ENCODE data around the gene MMP24.

Gene MMP24

DNA sequence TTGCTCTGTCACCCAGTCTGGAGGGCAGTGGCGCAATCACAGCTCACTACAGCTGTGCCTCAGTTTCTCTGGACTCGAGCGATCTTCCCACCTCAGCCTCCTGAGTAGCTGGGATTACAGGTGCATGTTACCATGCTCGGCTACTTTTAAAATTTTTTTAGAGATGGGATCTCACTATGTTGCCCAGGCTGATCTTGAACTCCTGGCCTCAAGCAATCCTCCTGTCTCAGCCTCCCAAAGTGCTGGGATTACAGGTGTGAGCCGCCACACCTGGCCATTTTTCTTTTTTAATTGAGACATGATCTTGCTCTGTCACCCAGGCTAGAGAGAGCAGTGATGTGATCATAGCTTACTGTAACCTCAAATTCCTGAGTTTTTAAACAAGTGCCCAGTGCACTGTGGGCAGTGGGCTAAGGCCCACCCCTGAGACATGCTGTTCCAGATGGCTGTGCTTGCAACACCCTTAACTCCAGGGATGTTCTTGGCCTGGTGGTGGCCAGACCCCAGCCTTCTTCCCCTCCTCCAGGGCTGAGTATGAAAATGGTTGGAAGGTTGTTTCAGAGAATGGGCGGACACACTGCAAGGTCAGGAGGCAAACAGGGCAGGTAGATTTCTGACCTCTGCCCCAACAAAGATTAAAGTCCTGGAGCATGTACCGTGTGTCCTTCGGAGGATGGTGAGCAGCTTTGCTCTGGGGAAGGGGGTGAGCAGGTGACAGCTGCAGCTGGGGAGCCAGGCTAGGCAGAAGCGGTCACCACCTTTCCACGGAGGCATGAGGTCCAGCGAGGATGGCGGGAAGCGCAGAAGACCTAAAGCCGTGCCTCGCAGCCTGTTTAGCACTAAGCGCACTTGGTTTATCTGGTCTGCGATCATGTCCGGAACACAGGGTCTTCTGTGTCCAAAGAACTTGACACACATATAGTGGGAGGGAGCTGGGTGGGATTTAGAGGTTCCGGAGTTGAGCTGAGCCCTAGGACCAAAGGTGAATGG lies 67.1 kb downstream of the MMP24 start:
- DNase-seq (ENCODE audit: low spot score), result no peak

DNA sequence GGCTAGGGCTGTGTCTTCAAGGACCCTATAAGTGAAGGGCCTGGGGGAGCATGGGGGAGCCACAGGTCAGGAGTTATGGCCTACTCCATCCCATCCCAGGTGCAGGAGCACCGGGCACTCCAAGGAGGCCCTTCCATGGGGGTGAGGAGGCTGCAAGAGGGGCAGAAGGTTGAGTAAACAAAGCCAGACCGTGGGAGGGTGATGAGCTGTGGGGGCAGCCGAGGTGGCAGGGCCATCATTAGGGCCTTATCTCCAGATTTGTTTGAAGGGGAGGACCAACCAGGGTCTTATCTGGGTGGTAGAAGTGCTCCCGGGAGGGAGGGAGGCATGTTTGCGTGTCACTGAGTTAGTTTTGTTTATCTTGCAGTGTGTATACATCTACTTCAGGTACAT lies 67.8 kb downstream of the MMP24 start:
- DNase-seq (ENCODE audit: low spot score), result no peak

- DNase-seq (ENCODE audit: low spot score), result no peak
These were observed 68.6 kb downstream of the MMP24 start for GRCh38 chr20:35295058-35295457.

DNA sequence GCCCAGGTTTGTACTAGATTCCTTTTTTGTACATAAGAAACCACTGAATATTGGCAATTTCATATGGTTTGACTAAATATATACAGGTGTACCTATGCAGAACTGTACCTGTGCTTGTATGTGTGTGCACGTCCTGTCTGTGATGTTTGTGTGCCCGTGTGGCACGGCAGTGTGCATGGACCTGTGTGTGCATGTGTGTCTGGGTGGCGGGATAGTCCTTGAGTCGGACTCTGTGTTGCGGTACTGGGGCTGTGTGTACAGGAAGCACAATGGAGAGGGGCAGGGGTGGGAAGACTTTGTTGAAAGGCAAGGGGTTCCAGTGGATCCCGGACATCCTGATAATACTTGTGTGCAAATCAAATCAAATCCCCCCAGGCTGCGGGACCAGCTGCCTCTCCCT lies 69.2 kb downstream of the MMP24 start:
- no peak for DNase-seq (ENCODE audit: low spot score)

GRCh38 chr20:35296101-35296554 lies 69.6 kb downstream of the MMP24 start:
- no peak for DNase-seq (ENCODE audit: low spot score)

DNA sequence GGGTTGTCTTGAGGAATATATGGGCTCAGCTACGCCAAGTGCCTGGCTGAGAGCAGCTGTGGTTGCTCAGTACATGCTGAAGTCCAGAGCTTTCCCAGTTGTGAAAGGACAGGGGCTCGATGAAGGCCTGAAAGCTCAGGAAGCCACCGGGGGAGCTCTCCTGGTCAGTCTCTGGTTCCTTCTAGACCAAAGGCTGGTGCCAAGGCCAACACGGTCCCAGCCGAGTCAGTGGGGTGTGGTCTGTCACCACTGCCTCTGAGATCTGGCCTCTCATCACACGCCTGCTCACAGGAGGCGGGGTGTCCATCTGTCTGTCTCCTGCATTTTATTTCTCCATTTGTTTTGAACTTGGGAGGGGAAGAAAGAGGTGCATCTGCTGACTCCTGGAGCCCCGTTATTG lies 70.7 kb downstream of the MMP24 start:
- DNase-seq (ENCODE audit: low spot score), result no peak

DNA sequence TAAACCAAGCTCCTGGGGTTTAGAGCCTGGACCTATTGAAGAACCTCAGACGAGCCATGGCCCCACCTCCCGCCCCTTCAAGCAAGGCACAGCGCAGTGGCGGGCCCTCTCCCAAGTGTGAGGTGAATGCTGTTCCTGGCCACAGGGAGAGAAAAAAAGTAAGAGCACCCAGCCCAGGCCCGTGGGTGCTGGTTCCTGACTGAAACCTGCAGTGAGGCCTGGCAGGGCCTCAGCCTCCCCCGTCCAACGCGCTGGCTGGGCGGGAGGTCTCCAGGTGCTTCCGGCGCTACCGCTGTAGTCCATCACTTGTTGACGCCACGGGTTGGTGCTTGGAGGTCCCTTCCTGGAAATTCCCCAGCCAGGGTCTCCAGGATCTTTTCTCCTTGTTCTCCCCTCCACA lies 71.2 kb downstream of the MMP24 start:
- DNase-seq (ENCODE audit: low spot score), result no peak

DNA sequence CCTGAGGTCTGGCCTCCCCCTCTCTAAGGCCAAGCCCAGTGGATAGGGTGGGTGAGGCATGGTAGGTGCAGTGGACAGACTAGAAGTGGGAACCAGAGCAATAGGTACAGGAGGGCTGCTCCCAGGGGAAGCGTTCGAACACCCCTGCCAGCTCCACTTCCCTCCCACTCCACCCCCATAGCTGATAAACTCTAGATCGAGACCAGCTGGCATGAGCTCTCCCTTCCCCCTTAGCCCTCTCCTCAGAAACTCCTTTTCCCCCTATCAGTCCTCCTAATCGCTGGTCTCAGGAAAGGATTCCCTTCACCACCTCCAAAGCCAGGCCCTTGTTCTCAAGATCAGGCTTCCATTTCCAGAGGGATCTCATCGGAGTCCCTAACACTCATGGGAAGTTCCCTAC lies 71.8 kb downstream of the MMP24 start:
- no peak for DNase-seq (ENCODE audit: low spot score)

DNA sequence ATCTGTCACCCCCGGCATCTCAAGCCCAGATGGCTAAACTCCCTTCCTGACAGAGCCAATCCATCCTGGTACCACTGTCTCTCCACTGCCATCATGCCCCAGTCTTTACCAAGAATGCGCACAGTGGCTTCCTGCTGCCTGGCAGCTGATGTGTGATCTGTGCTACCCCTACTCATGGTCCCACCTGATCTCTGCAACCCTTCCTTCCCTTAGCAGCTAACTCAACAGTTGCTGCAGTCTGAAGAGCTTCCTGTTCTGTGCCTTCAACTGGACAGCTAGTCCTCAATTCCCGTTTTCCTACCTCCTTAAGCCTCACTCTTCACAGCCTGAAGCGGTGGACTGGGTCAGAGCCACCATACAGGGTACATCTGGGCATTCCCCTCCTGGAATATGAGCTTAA lies 73.3 kb downstream of the MMP24 start:
- no peak for DNase-seq (ENCODE audit: low spot score)

DNA sequence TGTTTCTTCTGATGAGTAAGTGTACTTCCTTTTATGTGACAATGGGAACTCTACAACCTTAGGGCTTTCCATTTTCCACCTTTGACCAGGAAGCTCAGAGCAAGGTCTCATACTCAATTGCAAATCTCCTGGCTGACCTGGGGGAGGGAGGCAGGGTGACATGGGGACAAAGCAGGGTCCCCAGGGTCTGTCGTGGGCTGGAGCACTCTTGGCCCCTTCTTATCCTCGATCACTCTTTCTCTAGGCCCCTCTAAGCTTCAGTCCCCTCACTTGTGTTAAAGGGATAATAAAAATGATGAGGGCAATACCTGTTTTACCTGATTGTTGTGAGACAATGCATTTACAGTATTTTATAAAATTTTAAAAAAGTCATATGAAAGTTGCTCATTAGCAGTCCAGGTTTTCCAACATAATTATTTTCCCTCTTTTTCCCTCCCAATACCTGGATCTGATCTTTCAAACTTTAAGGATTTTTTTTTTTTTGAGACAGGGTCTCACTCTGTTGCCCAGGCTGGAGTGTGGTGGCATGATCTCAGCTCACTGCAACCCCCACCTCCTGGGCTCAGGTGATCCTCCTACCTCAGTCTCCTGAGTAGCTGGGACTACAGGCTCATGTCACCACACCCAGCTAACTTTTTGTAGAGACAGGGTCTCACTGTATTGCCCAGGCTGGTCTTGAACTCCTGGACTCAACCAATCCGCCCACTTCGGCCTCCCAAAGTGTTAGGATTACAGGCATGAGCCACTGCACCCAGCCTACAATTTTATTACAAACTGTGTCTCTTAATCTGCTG lies 74.2 kb downstream of the MMP24 start:
- no peak for DNase-seq (ENCODE audit: low spot score)

DNA sequence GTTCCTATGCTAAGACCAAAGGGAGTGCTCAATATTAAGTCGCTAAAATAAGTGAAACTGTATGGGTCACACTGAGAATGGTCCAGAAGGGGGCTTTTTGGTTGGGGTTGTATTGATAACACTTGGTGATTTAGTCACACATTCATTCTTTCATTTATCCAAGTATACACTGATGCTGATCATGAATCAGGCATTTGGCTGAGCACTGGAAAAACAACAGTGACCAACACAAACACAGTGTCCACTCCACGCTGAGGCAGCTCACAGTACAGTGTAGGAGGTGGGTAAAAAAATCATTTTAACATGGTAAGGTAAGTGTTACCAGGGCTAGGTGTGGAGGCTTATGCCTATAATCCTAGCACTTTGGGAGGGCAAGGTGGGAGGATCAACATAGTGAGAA lies 74.9 kb downstream of the MMP24 start:
- DNase-seq (ENCODE audit: low spot score), result no peak

GRCh38 chr20:35302421-35303335 lies 76.2 kb downstream of the MMP24 start:
- DNase-seq (ENCODE audit: low spot score), result no peak

DNA sequence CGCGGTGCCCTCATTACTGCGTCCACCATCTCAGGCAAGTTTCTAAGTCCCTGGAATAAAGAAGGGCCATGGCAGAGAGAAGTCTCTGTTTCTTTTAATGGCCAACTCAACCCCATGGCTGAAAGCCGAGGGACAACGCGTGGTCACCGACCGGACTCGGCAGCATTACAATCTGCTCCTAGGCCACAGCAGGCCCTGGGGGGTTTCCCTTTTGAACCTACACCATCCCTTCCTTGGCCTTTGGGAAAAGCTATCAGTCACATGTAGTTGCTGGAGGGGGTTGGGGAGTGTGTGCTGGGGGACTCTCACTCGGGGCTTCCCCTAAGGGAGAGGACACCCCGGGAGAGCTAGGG lies 76.9 kb downstream of the MMP24 start:
- no peak for DNase-seq (ENCODE audit: low spot score)

- peak; percentile 87 for DNase-seq (ENCODE audit: low spot score)
These were observed 77.4 kb downstream of the MMP24 start for GRCh38 chr20:35303735-35304491.

DNA sequence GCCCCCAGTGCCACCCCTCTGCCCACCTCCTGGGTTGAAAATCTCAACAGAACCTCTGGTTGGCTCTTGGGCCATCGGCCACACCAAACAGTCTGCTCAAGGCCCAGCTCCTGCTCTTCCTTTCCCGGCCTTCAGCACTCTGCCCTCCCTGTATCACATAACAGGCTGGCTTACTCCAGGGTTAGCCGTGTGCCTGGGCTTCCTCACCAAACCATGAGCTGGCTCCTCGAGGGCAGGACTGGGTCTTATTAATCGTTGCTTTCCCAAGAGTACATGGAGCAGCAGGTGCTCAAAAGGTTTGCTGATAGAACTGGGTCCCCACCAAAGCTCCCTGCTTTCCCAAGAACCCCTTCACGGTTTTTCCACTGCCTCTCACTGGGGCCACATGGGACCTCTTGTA lies 78.5 kb downstream of the MMP24 start:
- no peak for DNase-seq (ENCODE audit: low spot score)

DNA sequence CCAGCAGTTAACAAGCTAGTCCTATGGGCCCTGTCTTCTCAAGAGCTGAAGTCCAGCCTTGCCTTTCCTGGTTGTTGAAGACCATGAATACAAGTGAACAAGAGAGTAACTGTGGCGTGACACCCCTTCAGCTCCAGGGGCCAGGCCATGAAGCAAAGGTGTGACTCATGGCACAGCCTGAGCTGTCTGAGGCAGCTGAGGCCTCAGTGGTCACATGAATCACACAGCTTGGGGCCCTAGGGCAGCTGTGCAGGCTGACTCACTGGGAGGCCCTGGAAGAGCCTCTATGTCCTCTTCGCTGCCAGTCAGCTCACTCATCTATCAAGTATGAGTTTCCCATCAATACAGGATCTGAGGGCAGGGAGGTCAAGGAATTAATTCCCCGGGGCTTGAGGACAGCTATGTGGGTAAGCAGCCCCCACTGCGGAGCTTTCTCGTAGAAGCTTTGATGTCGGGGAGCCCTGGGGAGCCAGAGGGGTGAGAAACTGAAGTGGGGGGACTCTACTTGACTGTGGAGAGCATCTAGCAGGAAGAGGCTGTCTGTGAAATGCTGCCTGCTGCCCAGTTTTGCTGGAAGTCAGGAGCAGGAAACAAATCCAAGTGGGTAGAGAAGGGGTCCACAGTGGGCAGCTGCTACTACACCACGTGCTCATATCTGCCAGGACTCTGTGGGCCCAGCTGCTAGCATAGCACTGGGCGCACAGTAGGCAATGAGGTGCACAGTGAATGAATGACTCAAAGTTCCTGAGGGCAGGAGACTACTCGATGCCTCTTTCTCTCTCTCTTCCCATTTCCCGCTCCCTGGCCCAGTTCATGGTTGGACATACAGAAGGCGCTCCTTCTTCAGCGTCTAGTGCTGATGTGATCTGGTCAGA lies 79.4 kb downstream of the MMP24 start:
- DNase-seq (ENCODE audit: low spot score), result peak; percentile 32

- DNase-seq (ENCODE audit: low spot score), result no peak
These were observed 80.5 kb downstream of the MMP24 start for GRCh38 chr20:35306931-35307517.

GRCh38 chr20:35307666-35308653 lies 81.5 kb downstream of the MMP24 start:
- DNase-seq (ENCODE audit: low spot score), result no peak

DNA sequence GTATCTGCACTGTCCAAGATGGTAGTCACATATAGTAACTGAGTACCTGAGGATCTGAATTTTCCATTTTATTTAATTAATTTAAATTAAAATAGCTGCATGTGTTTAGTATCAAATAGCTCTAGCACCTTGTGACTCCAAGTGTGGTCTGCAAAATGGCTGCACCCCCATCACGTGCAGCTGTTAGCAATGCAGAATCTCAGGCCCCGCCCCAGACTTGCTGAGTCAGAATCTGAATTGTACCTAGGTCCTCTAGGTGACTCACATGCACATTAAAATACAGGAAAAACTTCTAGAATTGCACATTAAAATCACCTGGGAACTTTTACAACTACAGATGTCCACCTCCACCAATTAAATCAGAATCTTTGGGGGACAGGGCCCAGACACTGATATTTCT lies 84.9 kb downstream of the MMP24 start:
- DNase-seq (ENCODE audit: low spot score), result peak; percentile 4
